Chondrocyte (in vitro differentiated cells): Measurements from ENCODE around the gene SCGB1C1. TPM values are rescaled to one million over a fixed set of nuclear protein-coding genes. Genes with fewer than 3 reads are reported as not detected.

Source experiments
- DNase-seq: peaks from one replicate; pipeline ENCODE4 v3.0.0; 2021; ENCODE audit warnings: mixed read lengths, low spot score
- H3K27ac Mint-ChIP-seq: one replicate; pipeline ENCODE4 v1.8.0; 2021; ENCODE audit warnings: mild to moderate bottlenecking, moderate library complexity, mixed read lengths; ENCODE audit not compliant: unreplicated experiment
- H3K27me3 Mint-ChIP-seq: 2 replicates; pipeline ENCODE4 v1.8.0; 2021; ENCODE audit warnings: low read depth, mixed read lengths
- H3K36me3 Mint-ChIP-seq: 2 replicates; pipeline ENCODE4 v1.8.0; 2021; ENCODE audit warnings: low read depth, mixed read lengths
- H3K4me1 Mint-ChIP-seq: 2 replicates; pipeline ENCODE4 v1.8.0; 2021; ENCODE audit warnings: low read depth, mild to moderate bottlenecking, mixed read lengths
- H3K4me3 Mint-ChIP-seq: one replicate; pipeline ENCODE4 v1.8.0; 2021; ENCODE audit warnings: mild to moderate bottlenecking, moderate library complexity, mixed read lengths; ENCODE audit not compliant: unreplicated experiment
- H3K9me3 Mint-ChIP-seq: 2 replicates; pipeline ENCODE4 v1.8.0; 2021; ENCODE audit warnings: low read depth, mixed read lengths
- total RNA-seq: library from RNA; stranded (reverse); gene quantifications from 3 replicates; pipeline ENCODE4 v1.2.1, GENCODE V29; 2021
- TF ChIP-seq, protein P1 (sequence below): fragments of 200-600 bp; sonication (generic); IDR thresholded peaks from 2 replicates; pipeline ENCODE4 v1.5.0; 2021; ENCODE audit warnings: antibody characterized with exemption, mild to moderate bottlenecking, moderate library complexity

Gene SCGB1C1
- total RNA-seq, 1 donor from 2014 or later = not detected

DNA sequence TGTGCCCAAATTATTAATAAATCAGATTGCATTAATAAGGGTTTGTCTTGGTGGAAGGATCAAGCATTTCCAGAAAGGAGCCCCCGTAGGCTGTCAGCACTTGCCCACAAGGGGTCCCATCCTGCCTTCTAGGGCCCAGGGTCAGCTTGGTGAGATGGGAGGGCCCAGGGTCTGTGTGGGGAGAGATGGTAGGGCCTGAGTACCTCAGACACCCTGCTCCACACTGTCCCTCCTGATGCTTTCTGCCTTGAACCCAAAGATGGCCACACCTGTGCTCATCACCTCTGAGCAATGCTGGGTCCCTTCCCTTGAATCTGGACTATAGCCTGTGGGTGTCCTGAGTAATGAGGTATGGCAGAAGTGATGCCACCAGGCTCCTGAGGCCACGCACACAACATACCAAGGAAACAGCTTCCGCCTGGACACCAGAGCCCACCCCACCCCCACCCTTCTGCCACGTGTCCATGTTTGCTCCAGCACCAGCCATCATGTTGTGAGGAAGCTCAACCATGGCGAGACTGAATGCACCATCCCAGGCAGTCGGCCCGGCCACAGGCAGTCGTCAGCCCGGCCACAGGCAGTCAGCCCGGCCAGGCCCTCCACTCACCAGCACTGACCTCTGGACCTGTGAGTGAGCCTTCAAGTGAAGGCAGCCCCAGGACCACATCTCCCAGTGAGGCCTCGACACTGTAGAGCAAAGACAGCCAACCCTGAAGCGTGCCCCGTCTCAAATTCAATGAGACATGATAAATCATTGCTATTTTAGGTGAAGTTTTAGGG lies 7.5 kb downstream of the SCGB1C1 start:
- H3K27ac Mint-ChIP-seq = peak overlapping the region; percentile 36
- peaks cover 13% of the 10 kb centered on the region for H3K36me3 Mint-ChIP-seq
- H3K4me3 Mint-ChIP-seq = no peak overlapping the region
- peak; percentile 86 for DNase-seq
- H3K4me1 Mint-ChIP-seq = peaks cover 22% of the 10 kb centered on the region
- no peaks in the 10 kb centered on the region for H3K9me3 Mint-ChIP-seq
- no peaks in the 10 kb centered on the region for H3K27me3 Mint-ChIP-seq
- TF ChIP-seq, protein P1, sequence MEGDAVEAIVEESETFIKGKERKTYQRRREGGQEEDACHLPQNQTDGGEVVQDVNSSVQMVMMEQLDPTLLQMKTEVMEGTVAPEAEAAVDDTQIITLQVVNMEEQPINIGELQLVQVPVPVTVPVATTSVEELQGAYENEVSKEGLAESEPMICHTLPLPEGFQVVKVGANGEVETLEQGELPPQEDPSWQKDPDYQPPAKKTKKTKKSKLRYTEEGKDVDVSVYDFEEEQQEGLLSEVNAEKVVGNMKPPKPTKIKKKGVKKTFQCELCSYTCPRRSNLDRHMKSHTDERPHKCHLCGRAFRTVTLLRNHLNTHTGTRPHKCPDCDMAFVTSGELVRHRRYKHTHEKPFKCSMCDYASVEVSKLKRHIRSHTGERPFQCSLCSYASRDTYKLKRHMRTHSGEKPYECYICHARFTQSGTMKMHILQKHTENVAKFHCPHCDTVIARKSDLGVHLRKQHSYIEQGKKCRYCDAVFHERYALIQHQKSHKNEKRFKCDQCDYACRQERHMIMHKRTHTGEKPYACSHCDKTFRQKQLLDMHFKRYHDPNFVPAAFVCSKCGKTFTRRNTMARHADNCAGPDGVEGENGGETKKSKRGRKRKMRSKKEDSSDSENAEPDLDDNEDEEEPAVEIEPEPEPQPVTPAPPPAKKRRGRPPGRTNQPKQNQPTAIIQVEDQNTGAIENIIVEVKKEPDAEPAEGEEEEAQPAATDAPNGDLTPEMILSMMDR = no peak

DNA sequence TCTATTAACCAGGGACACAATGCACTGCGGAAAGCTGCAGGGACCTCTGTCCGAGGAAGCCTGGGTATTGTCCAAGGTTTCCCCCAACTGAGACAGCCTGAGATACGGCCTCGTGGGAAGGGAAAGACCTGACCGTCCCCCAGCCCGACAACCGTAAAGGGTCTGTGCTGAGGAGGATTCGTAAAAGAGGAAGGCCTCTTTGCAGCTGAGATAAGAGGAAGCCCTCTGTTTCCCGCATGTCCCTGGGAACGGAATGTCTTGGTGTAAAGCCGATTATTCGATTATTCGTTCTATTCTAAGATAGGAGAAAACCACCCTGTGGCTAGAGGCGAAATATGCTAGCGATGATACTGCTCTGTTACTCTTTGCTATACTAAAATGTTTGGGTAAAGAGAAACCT lies 9.1 kb downstream of the SCGB1C1 start:
- Mint-ChIP-seq H3K9me3 (no peaks in the 10 kb centered on the region), H3K27ac (no peak overlapping the region), H3K27me3 (no peaks in the 10 kb centered on the region), H3K36me3 (peaks cover 13% of the 10 kb centered on the region), H3K4me3 (no peak overlapping the region), H3K4me1 (peaks cover 30% of the 10 kb centered on the region)
- TF ChIP-seq, protein P1 = no peak
- peak; percentile 22 for DNase-seq

DNA sequence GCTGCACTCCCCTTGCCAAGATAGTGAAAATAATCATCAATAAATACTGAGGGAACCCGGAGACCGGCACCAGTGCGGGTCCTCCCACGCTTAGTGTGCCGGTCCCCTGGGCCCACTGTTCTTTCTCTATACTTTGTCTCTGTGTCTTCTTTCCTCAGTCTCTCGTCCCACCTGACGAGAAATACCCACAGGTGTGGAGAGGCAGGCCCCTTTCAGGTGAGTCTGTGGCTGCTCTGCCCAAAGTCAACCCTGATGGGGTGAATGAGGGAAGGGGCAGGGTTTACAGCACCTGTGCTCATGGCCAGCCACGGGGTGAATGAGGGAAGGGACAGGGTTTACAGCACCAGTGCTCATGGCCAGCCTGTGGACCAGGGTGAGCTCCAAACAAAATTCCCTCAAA lies 9.6 kb downstream of the SCGB1C1 start:
- no peak overlapping the region for H3K27ac Mint-ChIP-seq
- DNase-seq = peak; percentile 48
- H3K4me3 Mint-ChIP-seq = no peak overlapping the region

DNA sequence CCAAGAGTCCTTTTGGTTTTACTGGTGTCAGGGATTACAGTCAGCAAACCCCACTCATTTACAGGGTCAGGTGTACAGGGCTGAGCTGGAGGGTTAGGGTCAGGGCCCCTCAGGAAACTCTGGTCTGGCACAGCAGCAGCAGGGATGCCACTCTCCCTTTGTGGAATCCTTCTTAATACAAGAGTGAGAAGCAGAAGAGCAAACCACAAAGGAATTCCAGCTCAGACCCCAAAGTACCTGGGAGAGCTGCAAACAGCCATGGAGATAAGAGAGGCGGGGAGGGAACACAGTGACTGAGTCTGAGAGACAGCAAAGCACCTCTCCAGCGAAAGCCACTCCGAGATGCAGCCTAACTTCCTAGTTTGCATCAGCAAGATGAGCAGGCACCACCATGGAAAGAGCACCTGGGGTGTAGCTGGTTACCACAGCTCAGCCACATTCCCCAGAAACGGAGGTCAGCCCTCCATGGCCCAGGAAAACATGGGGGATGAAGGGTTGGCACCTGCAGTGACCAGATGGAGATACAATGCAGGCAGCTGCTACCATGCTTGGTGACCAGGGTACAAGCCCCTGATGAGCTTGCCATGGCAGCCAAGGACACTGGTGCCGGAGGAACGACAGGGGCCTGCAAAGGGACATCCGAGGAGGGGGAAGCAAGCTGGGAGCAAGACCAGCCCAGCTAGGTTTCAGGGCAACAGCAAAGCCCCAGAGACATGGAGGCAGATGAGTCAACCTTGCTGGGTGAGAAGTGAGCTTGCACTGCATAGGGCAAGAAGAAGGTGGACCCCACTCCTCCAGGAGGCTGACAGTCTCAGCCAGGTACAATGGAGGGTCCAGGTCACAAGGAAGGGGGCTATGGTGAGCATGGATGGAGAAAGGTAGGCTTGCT lies 10.4 kb downstream of the SCGB1C1 start:
- peak; percentile 60 for DNase-seq
- H3K4me3 Mint-ChIP-seq = no peak overlapping the region
- H3K9me3 Mint-ChIP-seq = no peaks in the 10 kb centered on the region
- TF ChIP-seq, protein P1 = no peak
- H3K27me3 Mint-ChIP-seq = no peaks in the 10 kb centered on the region
- H3K27ac Mint-ChIP-seq = peak overlapping the region; percentile 28
- H3K36me3 Mint-ChIP-seq = peaks cover 13% of the 10 kb centered on the region
- H3K4me1 Mint-ChIP-seq = peaks cover 30% of the 10 kb centered on the region

More for the DNA sequence above, 9.6 kb downstream of the SCGB1C1 start:
- Mint-ChIP-seq H3K9me3 (no peaks in the 10 kb centered on the region), H3K36me3 (peaks cover 13% of the 10 kb centered on the region), H3K4me1 (peaks cover 30% of the 10 kb centered on the region), H3K27me3 (no peaks in the 10 kb centered on the region)
- TF ChIP-seq, protein P1 = no peak

DNA sequence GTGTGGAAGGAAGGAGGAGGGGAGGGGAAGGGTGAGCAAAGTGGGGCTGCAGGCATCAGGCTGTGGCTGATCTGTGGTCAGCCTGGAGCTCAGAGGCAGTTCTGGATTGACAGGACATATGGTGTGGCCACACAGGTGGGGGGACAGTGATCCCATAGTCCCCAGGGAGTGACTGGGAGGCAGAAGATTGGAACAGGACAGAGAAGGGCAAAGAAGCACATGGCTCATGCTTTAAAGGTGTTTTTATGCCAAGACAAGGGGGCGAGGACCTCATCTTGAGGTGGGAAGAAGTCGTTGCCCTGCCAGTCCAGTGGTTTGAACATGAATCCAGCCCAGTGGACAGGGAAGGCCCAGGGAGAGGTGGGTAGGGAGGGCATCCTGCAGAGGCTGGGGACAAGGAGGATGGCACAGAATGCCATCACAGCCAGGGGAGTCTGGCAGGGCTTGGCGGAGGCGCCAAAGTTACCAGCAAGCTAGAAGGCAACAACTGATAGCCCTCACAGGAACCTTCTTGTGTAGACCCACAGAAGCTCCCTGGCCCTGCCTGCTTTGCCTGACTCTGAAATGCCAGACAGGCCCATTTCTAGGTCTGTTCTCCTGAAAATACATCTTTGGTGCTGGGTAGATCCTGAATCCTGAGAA lies 11.2 kb downstream of the SCGB1C1 start:
- Mint-ChIP-seq H3K4me1 (peaks cover 30% of the 10 kb centered on the region), H3K36me3 (peaks cover 13% of the 10 kb centered on the region), H3K27ac (peak overlapping the region; percentile 28), H3K4me3 (no peak overlapping the region), H3K9me3 (no peaks in the 10 kb centered on the region), H3K27me3 (no peaks in the 10 kb centered on the region)
- DNase-seq = peak; percentile 43
- TF ChIP-seq, protein P1 = no peak
